ENCODE data around the gene TBC1D7.

Gene TBC1D7

GRCh38 chr6:13268913-13269518 lies 59.3 kb downstream of the TBC1D7 start:
- DNase-seq (ENCODE audit: low read depth) = no peak

DNA sequence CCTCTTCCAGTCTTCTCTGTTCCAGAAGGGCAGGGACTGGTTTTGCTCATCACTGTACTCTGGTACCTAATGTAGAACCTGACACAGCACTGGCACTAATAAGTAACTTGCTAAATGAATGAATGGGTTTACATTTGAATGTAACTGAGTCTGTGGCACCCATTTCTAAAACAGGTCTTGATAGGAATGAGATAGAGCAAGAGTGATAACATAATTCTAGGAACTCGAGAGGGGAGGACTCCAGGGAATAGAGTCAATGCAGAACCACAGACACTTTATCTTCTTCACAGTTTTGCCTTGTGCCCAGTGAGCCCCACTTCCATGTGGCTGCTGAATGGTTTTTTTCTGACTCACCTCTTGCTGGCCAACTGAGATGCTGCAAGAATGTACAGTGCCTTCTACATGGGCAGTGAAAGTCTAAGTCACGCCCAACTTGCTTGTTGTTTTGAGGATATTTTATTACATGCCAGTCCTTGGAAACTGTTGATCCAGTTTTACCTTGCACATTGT lies 61.1 kb downstream of the TBC1D7 start:
- no peak for DNase-seq (ENCODE audit: low read depth)

- no peak for DNase-seq (ENCODE audit: low read depth)
Observed at GRCh38 chr6:13263669-13264068, 64.7 kb downstream of the TBC1D7 start.

- DNase-seq (ENCODE audit: low read depth) = no peak
Observed at GRCh38 chr6:13262302-13263230, 65.8 kb downstream of the TBC1D7 start.

DNA sequence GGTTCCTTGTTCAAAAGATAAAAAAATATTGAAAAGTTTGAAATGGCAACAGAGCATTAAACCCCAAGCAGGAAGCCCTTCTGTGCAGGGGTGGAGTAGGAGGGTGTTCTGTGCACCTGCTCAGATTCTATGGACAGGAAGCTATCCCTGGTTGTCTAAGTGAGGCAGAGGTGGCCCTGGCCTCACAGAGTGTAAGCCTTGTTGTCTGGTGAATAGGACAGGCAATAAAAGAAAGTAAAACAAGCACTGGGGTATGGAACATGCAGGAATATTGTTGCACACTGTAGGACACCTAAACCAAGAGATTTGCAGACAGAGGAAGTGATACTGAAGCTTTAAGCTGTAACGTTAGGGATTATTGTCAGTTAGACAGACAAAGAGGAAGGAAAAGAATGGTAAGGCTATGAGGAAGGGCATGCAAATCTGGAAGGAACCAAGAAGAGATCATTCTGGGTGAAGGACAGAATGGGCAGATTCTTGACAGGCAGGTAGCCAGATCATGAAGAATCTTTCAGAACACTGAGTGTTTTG lies 66.8 kb downstream of the TBC1D7 start:
- DNase-seq (ENCODE audit: low read depth) = no peak

DNA sequence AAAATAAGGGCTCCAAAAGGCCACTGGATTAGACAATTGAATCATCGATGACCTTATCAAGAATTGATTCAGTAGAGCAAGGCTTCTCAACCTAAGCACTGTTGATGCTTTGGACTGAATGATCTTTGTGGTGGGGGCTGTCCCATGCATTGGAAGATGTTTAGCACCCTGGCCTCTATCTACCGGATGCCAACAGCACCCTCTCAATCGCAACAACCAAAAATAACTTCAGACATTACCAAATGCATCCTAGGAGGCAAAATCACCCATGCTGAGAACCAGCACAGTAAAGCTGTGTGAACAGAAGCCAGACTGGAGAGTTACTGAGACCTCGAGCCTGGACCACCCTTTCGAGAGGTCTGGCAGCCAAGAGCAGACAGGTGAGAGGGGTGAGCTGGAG lies 67.5 kb downstream of the TBC1D7 start:
- no peak for DNase-seq (ENCODE audit: low read depth)

- no peak for DNase-seq (ENCODE audit: low read depth)
Observed at GRCh38 chr6:13260101-13260598, 68.2 kb downstream of the TBC1D7 start.

DNA sequence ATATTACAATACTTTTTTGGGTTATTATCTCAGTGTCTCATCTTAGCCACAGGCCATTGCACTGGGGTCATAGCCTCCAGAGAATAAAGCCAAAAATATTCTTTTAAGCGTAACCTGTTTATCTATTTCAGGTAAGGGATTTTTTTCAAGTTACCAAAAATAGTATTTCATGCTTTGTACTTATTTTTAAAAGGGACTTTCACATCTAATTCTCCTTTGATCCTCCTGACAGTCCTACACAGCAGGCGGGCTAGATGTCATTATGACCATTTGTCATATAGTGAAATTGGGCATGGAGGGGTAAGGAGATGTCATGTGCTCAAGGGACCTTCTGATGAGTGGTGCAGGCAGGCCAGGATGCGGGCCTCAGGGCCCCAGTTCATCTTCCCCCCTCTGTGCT lies 68.9 kb downstream of the TBC1D7 start:
- DNase-seq (ENCODE audit: low read depth) = no peak

GRCh38 chr6:13256266-13257001 lies 71.9 kb downstream of the TBC1D7 start:
- DNase-seq (ENCODE audit: low read depth) = no peak

Measured in stimulated activated CD8-positive, alpha-beta memory T cell treated with anti-CD3 and anti-CD28 coated beads, Interleukin-15, amount 100 ng/mL, for 24 hours (primary cell).